Omental fat pad (tissue), 4 donors: ENCODE measurements around the gene RNF5. TPM values are rescaled to one million over a fixed set of nuclear protein-coding genes. Genes with fewer than 3 reads are reported as not detected.
"Not testable (repeated sequence)": the region's sequence is repeated elsewhere in the genome, so short reads cannot be mapped to it uniquely, and the experiment has no call there.

ENCODE experiments used
- ATAC-seq: fragments of 150-250 bp; one replicate; pipeline ENCODE4 v1.9.1; 2016; ENCODE audit warnings: mild to moderate bottlenecking, moderate library complexity; ENCODE audit not compliant: low FRiP score
- DNase-seq: peaks from one replicate; pipeline ENCODE4 v3.0.0-alpha.2; 2019; ENCODE audit warnings: low spot score
- total RNA-seq, 4 donors: library from RNA; depleted of rRNA; stranded (reverse); fragments of >200 nt; gene quantifications; one replicate each; pipeline ENCODE4 v1.1.0, GENCODE V29; 2016
- TF ChIP-seq, protein P1 (sequence below), 3 donors: fragments of 450-650 bp; IDR thresholded peaks; one replicate each; pipeline ENCODE4 v1.5.1; 2016 to 2017; ENCODE audit warnings: antibody characterized with exemption in 3 of 3, mild to moderate bottlenecking in 3 of 3, moderate library complexity in 2 of 3

Gene RNF5
- total RNA-seq, 4 donors from 2014 or later, result 35.1 to 59.1 (median 50.6) TPM

- TF ChIP-seq, protein P1, sequence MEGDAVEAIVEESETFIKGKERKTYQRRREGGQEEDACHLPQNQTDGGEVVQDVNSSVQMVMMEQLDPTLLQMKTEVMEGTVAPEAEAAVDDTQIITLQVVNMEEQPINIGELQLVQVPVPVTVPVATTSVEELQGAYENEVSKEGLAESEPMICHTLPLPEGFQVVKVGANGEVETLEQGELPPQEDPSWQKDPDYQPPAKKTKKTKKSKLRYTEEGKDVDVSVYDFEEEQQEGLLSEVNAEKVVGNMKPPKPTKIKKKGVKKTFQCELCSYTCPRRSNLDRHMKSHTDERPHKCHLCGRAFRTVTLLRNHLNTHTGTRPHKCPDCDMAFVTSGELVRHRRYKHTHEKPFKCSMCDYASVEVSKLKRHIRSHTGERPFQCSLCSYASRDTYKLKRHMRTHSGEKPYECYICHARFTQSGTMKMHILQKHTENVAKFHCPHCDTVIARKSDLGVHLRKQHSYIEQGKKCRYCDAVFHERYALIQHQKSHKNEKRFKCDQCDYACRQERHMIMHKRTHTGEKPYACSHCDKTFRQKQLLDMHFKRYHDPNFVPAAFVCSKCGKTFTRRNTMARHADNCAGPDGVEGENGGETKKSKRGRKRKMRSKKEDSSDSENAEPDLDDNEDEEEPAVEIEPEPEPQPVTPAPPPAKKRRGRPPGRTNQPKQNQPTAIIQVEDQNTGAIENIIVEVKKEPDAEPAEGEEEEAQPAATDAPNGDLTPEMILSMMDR (IDR thresholded peaks at IDR 0.05), result no peak
- ATAC-seq (no peak), DNase-seq (no peak)
These were observed 4.4 kb downstream of the RNF5 start for GRCh38 chr6:32182555-32182981.

DNA sequence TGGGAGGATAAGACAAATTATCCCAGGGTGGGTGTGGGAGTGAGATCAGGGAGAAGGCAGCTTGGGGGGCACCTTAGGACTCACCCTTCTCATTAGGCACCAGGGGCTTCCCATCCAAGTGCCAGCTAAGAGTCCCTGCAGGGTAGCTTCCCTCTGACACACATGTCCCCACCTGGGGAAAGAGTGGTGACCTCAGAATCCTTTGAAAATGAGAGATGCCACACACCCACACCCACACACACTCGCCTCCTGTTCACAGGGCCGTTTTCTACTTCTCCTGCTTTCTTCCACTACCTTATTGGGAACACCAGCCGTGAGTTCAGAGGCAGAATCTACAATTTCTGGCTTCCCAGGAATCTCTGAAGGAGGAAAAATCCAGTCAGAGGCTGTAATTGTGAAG lies 4.8 kb downstream of the RNF5 start:
- ATAC-seq, result no peak
- no peak for DNase-seq
- TF ChIP-seq, protein P1 (IDR thresholded peaks at IDR 0.05), result no peak

- ATAC-seq (no peak), DNase-seq (no peak)
- TF ChIP-seq, protein P1 (IDR thresholded peaks at IDR 0.05), result no peak
These were observed 5.4 kb downstream of the RNF5 start for GRCh38 chr6:32183483-32184083.

GRCh38 chr6:32184084-32184640 lies 6.0 kb downstream of the RNF5 start, which contains the start of gene AGER:
AGER (minus strand) TSS chr6:32184253; CDS start chr6:32184222, 31 bp downstream.
- ATAC-seq (no peak), DNase-seq (no peak)
- TF ChIP-seq, protein P1 (IDR thresholded peaks at IDR 0.05), result no peak

DNA sequence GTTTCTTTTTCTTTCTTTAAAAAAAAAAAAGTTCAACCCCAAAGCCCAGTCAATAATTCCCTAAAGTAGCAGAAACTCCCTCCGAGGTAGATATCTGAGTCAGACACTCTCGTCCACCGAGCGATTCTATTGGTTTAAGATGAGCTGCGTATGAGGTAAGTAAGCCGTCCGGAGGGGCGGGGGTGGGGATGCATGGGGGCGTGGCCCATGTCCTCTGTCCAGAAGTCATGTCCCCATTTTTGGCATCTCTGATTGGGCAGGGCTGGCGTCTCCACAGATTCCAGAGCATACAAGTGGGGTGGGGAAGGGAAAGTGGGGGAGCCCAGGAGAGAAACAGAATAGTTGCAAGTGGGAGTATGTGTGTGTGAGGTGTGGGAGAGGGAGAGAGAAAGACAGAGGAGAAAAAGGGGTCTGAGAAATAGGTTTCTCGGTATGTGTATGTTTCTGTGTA lies 7.5 kb downstream of the RNF5 start:
- peak; percentile 46 for ATAC-seq
- DNase-seq, result peak; percentile 76

- not testable (repeated sequence) for ATAC-seq
These were observed 8.1 kb downstream of the RNF5 start for GRCh38 chr6:32186151-32186840.

GRCh38 chr6:32187009-32187709 lies 9.0 kb downstream of the RNF5 start:
- ATAC-seq (no peak), DNase-seq (no peak)
- TF ChIP-seq, protein P1 (IDR thresholded peaks at IDR 0.05), result no peak

More at GRCh38 chr6:32186151-32186840, 8.1 kb downstream of the RNF5 start:
- not testable (repeated sequence) for DNase-seq

- not testable (repeated sequence) for DNase-seq, ATAC-seq
These were observed 9.6 kb downstream of the RNF5 start for GRCh38 chr6:32187725-32188380.
